Trophoblast cell (in vitro differentiated cells and primary cell): Measurements from ENCODE around the gene EEFSEC.

ENCODE experiments used
- DNase-seq, 2 donors: peaks; one replicate each; pipeline ENCODE4 v3.0.0-alpha.2; 2016
- H2AFZ ChIP-seq: 2 replicates; pipeline ENCODE4 v1.6.1; 2013; ENCODE audit warnings: low read length, moderate library complexity, mild to moderate bottlenecking; ENCODE audit not compliant: insufficient read depth, poor library complexity
- H2AK5ac ChIP-seq: 2 replicates; pipeline ENCODE4 v1.6.1; 2013; ENCODE audit warnings: mild to moderate bottlenecking, low read length
- H2BK120ac ChIP-seq: 2 replicates; pipeline ENCODE4 v1.6.1; 2013; ENCODE audit warnings: low read length, mild to moderate bottlenecking, moderate library complexity; ENCODE audit not compliant: insufficient read depth, poor library complexity
- H2BK12ac ChIP-seq: 2 replicates; pipeline ENCODE4 v1.6.1; 2013; ENCODE audit warnings: mild to moderate bottlenecking, low read length, moderate library complexity
- H2BK5ac ChIP-seq: 2 replicates; pipeline ENCODE4 v1.6.1; 2013; ENCODE audit warnings: low read length, low read depth, moderate library complexity, mild to moderate bottlenecking; ENCODE audit not compliant: poor library complexity
- H3K14ac ChIP-seq: 2 replicates; pipeline ENCODE4 v1.6.1; 2013; ENCODE audit warnings: mild to moderate bottlenecking, low read length
- H3K18ac ChIP-seq: 2 replicates; pipeline ENCODE4 v1.6.1; 2013; ENCODE audit warnings: mild to moderate bottlenecking, low read length
- H3K23ac ChIP-seq: 2 replicates; pipeline ENCODE4 v1.6.1; 2013; ENCODE audit warnings: low read length
- H3K27ac ChIP-seq: 2 replicates; pipeline ENCODE4 v1.5.1; 2013; ENCODE audit warnings: low read depth, mild to moderate bottlenecking, inconsistent platforms, low read length, moderate library complexity
- H3K27me3 ChIP-seq: 2 replicates; pipeline ENCODE4 v1.6.1; 2013; ENCODE audit warnings: inconsistent platforms, mild to moderate bottlenecking, low read length, moderate library complexity; ENCODE audit not compliant: insufficient read depth
- H3K36me3 ChIP-seq, 2 experiments: 1 replicate in 1 of 2; 2 replicates in 1 of 2; pipeline ENCODE4 v1.6.1; 2013; ENCODE audit warnings: low read length in 2 of 2, mild to moderate bottlenecking in 2 of 2, moderate library complexity in 1 of 2; ENCODE audit not compliant: insufficient read depth in 2 of 2, control insufficient read depth in 1 of 2
- H3K4ac ChIP-seq: 2 replicates; pipeline ENCODE4 v1.6.1; 2013; ENCODE audit warnings: low read depth, mild to moderate bottlenecking, low read length, moderate library complexity
- H3K4me1 ChIP-seq, 2 experiments: 1 replicate in 1 of 2; 2 replicates in 1 of 2; pipeline ENCODE4 v1.6.1; 2013; ENCODE audit warnings: low read length in 2 of 2, mild to moderate bottlenecking in 2 of 2, moderate library complexity in 1 of 2; ENCODE audit not compliant: insufficient read depth in 2 of 2, control insufficient read depth in 1 of 2
- H3K4me2 ChIP-seq: 2 replicates; pipeline ENCODE4 v1.6.1; 2013; ENCODE audit warnings: inconsistent platforms, mild to moderate bottlenecking, low read length, moderate library complexity
- H3K4me3 ChIP-seq: 2 replicates; pipeline ENCODE4 v1.5.1; 2013; ENCODE audit warnings: mild to moderate bottlenecking, low read depth, low read length, inconsistent platforms
- H3K79me1 ChIP-seq: one replicate; pipeline ENCODE4 v1.6.1; 2013; ENCODE audit warnings: low read length
- H3K79me2 ChIP-seq: 2 replicates; pipeline ENCODE4 v1.6.1; 2013; ENCODE audit warnings: low read length, mild to moderate bottlenecking; ENCODE audit not compliant: control insufficient read depth, insufficient read depth, poor library complexity
- H3K9ac ChIP-seq: 2 replicates; pipeline ENCODE4 v1.6.1; 2013; ENCODE audit warnings: mild to moderate bottlenecking, low read length
- H3K9me3 ChIP-seq: 2 replicates; pipeline ENCODE4 v1.6.1; 2013; ENCODE audit warnings: low read depth, mild to moderate bottlenecking, control low read depth, inconsistent platforms, low read length; ENCODE audit not compliant: insufficient read depth
- H4K12ac ChIP-seq: 2 replicates; pipeline ENCODE4 v1.6.1; 2013; ENCODE audit warnings: low read depth, mild to moderate bottlenecking, low read length, moderate library complexity
- H4K8ac ChIP-seq: 2 replicates; pipeline ENCODE4 v1.6.1; 2013; ENCODE audit warnings: low read depth, mild to moderate bottlenecking, low read length, moderate library complexity
- H4K91ac ChIP-seq: one replicate; pipeline ENCODE4 v1.6.1; 2013; ENCODE audit warnings: low read depth, mild to moderate bottlenecking, low read length, moderate library complexity
- WGBS: extraction: QIAGEN DNeasy Blood & Tissue Kit; methylation state at CpG from one replicate; pipeline ENCODE4 v1.1.7; 2013; ENCODE audit warnings: missing lambda C conversion rate; ENCODE audit not compliant: insufficient read length, insufficient coverage; ENCODE audit errors: extremely low coverage; 5-methylcytosine and 5-hydroxymethylcytosine counted together

EEFSEC gene

DNA sequence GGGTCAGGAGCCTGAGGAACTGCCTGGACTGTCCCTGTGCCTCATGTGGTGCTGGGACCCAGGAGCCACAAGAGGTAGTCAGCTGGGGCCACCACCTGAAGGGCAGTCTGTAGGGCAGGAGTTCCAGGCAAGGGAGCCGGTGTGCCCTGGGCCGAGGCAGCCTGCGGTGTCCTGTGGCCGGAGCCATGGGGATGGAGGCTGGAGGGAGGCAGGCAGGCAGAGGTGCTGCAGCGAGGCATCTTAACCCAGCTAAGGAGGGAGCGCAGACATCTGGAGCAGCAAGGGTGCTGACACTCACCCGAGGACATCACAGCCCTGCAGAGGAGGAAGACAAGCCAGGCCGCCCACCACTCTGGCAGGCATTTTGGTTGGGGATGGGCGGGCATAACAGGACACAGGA lies 235.7 kb downstream of the EEFSEC start:
- Histone ChIP-seq H3K79me2 (no peaks in the 10 kb centered on the region), H2BK120ac (no peak overlapping the region)
- WGBS = no CpG with 5 or more reads among the region's 9 CpGs

DNA sequence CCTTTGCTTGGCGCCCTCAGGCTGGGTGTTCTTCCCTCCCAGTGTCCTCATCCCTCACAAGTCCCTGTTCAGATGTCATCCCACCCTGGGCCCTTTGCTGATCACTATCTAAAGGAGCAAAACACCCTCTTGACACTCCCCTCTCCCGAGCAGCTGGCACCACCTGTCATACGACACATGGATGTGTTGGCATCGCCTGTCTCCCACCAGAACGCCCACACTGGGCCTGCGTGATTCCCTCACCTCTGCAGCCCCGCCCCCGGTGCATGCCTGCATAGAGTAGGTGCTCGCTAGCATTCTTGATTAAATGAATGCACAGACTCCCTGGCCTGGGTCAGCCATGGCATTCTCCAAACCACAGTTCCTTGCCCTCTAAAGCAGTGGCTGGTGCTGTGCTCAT lies 237.6 kb downstream of the EEFSEC start:
- Histone ChIP-seq H3K36me3 (no peaks in the 10 kb centered on the region), H3K23ac (no peak overlapping the region), H4K12ac (no peak overlapping the region), H3K4ac (no peak overlapping the region), H4K8ac (no peak overlapping the region), H3K27ac (no peak overlapping the region), H3K4me3 (no peak overlapping the region), H3K79me2 (no peaks in the 10 kb centered on the region), H2BK5ac (no peak overlapping the region), H3K18ac (no peak overlapping the region), H3K4me1 (no peaks in the 10 kb centered on the region), H3K9ac (no peak overlapping the region), H3K9me3 (no peaks in the 10 kb centered on the region), H3K79me1 (no peaks in the 10 kb centered on the region), H3K14ac (no peak overlapping the region), H2AFZ (no peak overlapping the region), H4K91ac (no peak overlapping the region), H3K27me3 (no peaks in the 10 kb centered on the region), H3K4me2 (no peak overlapping the region), H2AK5ac (no peak overlapping the region), H2BK120ac (no peak overlapping the region), H2BK12ac (no peak overlapping the region)
- no CpG with 5 or more reads among the region's 9 CpGs for WGBS
- no peak for DNase-seq

More for the DNA sequence above, 235.7 kb downstream of the EEFSEC start:
- H3K27ac ChIP-seq = no peak overlapping the region
- no peaks in the 10 kb centered on the region for H3K79me1 ChIP-seq
- H3K9me3 ChIP-seq = no peaks in the 10 kb centered on the region
- no peak overlapping the region for H4K91ac ChIP-seq
- no peak overlapping the region for H3K4me3 ChIP-seq
- H2BK5ac ChIP-seq = no peak overlapping the region
- no peak overlapping the region for H3K23ac ChIP-seq
- no peak overlapping the region for H3K4me2 ChIP-seq
- no peaks in the 10 kb centered on the region for H3K27me3 ChIP-seq
- no peak overlapping the region for H3K9ac ChIP-seq
- no peak overlapping the region for H3K18ac ChIP-seq
- H2BK12ac ChIP-seq = no peak overlapping the region
- H2AFZ ChIP-seq = no peak overlapping the region
- no peak overlapping the region for H3K14ac ChIP-seq
- DNase-seq = no peak
- H2AK5ac ChIP-seq = no peak overlapping the region
- peaks cover 0 to 2% of the 10 kb centered on the region in 2 experiments for H3K4me1 ChIP-seq
- H3K4ac ChIP-seq = no peak overlapping the region
- H4K12ac ChIP-seq = no peak overlapping the region
- no peaks in the 10 kb centered on the region for H3K36me3 ChIP-seq
- no peak overlapping the region for H4K8ac ChIP-seq

DNA sequence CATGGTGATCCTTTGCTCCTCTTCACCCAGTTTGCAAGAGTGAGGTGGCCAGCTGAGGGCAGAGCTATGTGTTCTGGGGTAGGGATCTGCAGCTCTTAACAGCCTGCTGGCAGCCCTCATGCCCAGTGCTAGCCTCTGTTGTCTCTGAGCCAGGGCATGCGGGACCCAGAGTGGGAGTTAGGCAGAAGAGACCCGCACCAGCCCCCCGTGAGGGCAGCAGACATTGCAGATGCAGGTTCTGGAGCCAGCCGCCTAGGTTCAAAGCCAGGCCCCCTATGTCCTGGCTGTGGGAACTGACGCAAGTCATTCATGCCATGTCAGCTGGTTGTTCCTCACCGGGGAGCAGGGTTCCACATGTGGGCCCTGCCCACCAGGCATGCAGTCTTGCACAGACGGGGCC lies 238.7 kb downstream of the EEFSEC start:
- no peaks in the 10 kb centered on the region for H3K27me3 ChIP-seq
- no peak overlapping the region for H2BK5ac ChIP-seq
- no peak overlapping the region for H3K18ac ChIP-seq
- H3K14ac ChIP-seq = no peak overlapping the region
- no peak overlapping the region for H3K27ac ChIP-seq
- H3K23ac ChIP-seq = no peak overlapping the region
- no CpG with 5 or more reads among the region's 7 CpGs for WGBS
- no peak overlapping the region for H2BK120ac ChIP-seq
- no peaks in the 10 kb centered on the region for H3K79me2 ChIP-seq
- H3K9me3 ChIP-seq = no peaks in the 10 kb centered on the region
- no peak overlapping the region for H4K12ac ChIP-seq
- H3K4me2 ChIP-seq = no peak overlapping the region
- no peaks in the 10 kb centered on the region for H3K36me3 ChIP-seq
- no peak overlapping the region for H4K8ac ChIP-seq
- no peak overlapping the region for H2BK12ac ChIP-seq
- no peak overlapping the region for H2AFZ ChIP-seq
- H3K79me1 ChIP-seq = no peaks in the 10 kb centered on the region
- peak in 1 of 2 donors; percentile 8 for DNase-seq
- no peak overlapping the region for H3K4ac ChIP-seq
- no peak overlapping the region for H2AK5ac ChIP-seq
- no peak overlapping the region for H4K91ac ChIP-seq
- H3K4me1 ChIP-seq = no peaks in the 10 kb centered on the region
- no peak overlapping the region for H3K9ac ChIP-seq
- no peak overlapping the region for H3K4me3 ChIP-seq

DNA sequence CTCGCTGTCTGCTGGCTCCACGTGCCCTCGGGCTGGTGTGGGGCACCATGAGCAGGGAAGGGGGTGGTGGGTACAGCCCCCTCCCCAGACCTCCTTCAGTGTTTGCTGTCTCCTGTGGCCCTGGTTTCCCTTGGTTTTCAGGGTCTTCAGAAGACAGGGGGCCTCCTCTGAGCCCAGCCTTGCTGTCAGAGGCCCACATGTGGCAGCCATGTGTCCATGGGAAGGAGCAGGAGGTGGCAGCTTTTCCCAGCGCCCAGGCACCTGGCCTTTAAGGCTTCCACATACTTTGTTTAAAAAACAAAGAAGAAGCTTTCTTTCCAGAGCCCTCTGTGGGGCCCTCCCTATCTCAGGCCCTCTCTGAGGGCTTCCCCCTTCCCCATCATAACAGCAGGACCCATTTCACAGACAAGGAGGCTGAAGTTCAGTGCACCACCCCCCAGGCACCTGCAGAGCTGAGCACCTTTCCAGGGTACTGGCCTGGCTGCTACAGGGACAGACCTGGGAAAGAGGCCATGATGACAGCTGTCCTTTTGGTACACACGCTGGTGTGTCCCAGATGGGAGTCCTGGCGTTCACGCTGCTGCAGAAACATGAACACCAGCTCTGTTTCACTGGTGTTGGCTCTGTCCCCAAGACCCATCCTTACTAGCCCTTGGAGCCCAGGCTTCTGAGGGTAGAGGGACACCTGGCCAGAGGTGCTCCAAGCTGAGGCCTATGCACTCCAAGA lies 239.7 kb downstream of the EEFSEC start:
- no peaks in the 10 kb centered on the region for H3K4me1 ChIP-seq
- no peak overlapping the region for H3K4me2 ChIP-seq
- H3K18ac ChIP-seq = no peak overlapping the region
- H3K79me2 ChIP-seq = no peaks in the 10 kb centered on the region
- H3K36me3 ChIP-seq = no peaks in the 10 kb centered on the region
- no peaks in the 10 kb centered on the region for H3K79me1 ChIP-seq
- H3K9me3 ChIP-seq = no peaks in the 10 kb centered on the region
- H2BK12ac ChIP-seq = no peak overlapping the region
- no peak for DNase-seq
- no CpG with 5 or more reads among the region's 7 CpGs for WGBS
- H3K23ac ChIP-seq = no peak overlapping the region
- no peak overlapping the region for H3K14ac ChIP-seq
- no peak overlapping the region for H3K4me3 ChIP-seq
- H2BK120ac ChIP-seq = no peak overlapping the region
- no peak overlapping the region for H2AK5ac ChIP-seq
- H4K8ac ChIP-seq = no peak overlapping the region
- no peak overlapping the region for H3K27ac ChIP-seq
- H3K4ac ChIP-seq = no peak overlapping the region
- H2AFZ ChIP-seq = no peak overlapping the region
- H4K91ac ChIP-seq = no peak overlapping the region
- H3K9ac ChIP-seq = no peak overlapping the region
- H3K27me3 ChIP-seq = no peaks in the 10 kb centered on the region
- no peak overlapping the region for H2BK5ac ChIP-seq
- H4K12ac ChIP-seq = no peak overlapping the region
